HepG2 (cell line): Measurements from ENCODE around the gene CRYZ. TPM values are rescaled to one million over a fixed set of nuclear protein-coding genes. Genes with fewer than 3 reads are reported as not detected.

Experiments
- ATAC-seq: fragments of 200-7000 bp; cut with Tn5 transposase; 3 replicates; pipeline ENCODE4 v1.9.1; 2020; ENCODE audit warnings: mild to moderate bottlenecking, moderate library complexity
- BruUV-seq: library from RNA; stranded (reverse); fragments of 400-500 nt; replicated peaks from 2 replicates; lab custom pipeline; 2021; lab: Mats Ljungman, UMichigan
- CTCF ChIA-PET: fragments of 300-600 bp; formaldehyde crosslinking; extraction: SDS; loops from one replicate; lab custom pipeline; 2021; ENCODE audit warnings: low total read pairs, inconsistent platforms, low intra/inter-chr PET ratio; lab: Yijun Ruan, JAX
- POLR2A ChIA-PET: fragments of 350-600 bp; sonication (Branson Sonifier 250); formaldehyde crosslinking; loops from one replicate; lab custom pipeline; 2020; ENCODE audit warnings: antibody characterized with exemption, inconsistent platforms; lab: Yijun Ruan, JAX
- DNase-seq: peaks from one replicate; pipeline ENCODE4 v3.0.0-alpha.2; 2015; ENCODE audit warnings: low spot score
- FAIRE-seq: peaks from 3 replicates; lab custom pipeline; 2011; peaks lifted over from hg19 to GRCh38; lab: Jason Lieb, UNC
- H2AFZ ChIP-seq: one replicate; pipeline ENCODE4 v1.6.1; 2011; ENCODE audit warnings: low read length, inconsistent platforms
- H3K27ac ChIP-seq: fragments of 300-600 bp; 3 replicates; pipeline ENCODE4 v1.8.0; 2011; ENCODE audit warnings: mixed run types, mild to moderate bottlenecking, mixed read lengths, low read length, inconsistent platforms; ENCODE audit not compliant: insufficient read depth; ENCODE audit errors: extremely low read length
- H3K27me3 ChIP-seq, 2 experiments: fragments of 200-600 bp in 1 of 2; 2 replicates in 1 of 2; 3 replicates in 1 of 2; pipeline versions ENCODE4 v1.6.0 to v1.8.0; 2011; ENCODE audit warnings: low read length in 2 of 2, mild to moderate bottlenecking in 2 of 2, moderate library complexity in 2 of 2, inconsistent platforms in 1 of 2; ENCODE audit not compliant: insufficient read depth in 2 of 2, control insufficient read depth in 1 of 2
- H3K36me3 ChIP-seq, 2 experiments: fragments of 200-600 bp in 1 of 2; replicated peaks in 1 of 2; 2 replicates in 1 of 2; 3 replicates in 1 of 2; pipeline versions ENCODE4 v1.5.1 to v1.8.0; 2011; ENCODE audit warnings: low read length in 2 of 2, inconsistent platforms in 1 of 2; ENCODE audit not compliant: insufficient read depth in 2 of 2, control insufficient read depth in 1 of 2
- H3K4me1 ChIP-seq: 2 replicates; pipeline ENCODE4 v1.5.1; 2012; ENCODE audit warnings: low read length, inconsistent platforms; ENCODE audit not compliant: insufficient read depth
- H3K4me2 ChIP-seq: 2 replicates; pipeline ENCODE4 v1.6.0; 2011; ENCODE audit warnings: low read depth, low read length, inconsistent platforms
- H3K4me3 ChIP-seq, 3 experiments: fragments of 200-600 bp in 1 of 3; sonication (generic), shearing (Covaris generic) in 1 of 3; replicated peaks in 1 of 3; 2 replicates each; pipeline ENCODE4 v1.5.1; 2011 to 2016; ENCODE audit warnings: low read length in 3 of 3, inconsistent platforms in 2 of 3, low read depth in 2 of 3, mild to moderate bottlenecking in 2 of 3, control low read depth in 1 of 3, mixed read lengths in 1 of 3; ENCODE audit not compliant: insufficient read depth in 1 of 3
- H3K79me2 ChIP-seq: one replicate; pipeline ENCODE4 v1.6.1; 2011; ENCODE audit warnings: low read length, inconsistent platforms; ENCODE audit not compliant: insufficient read depth
- H3K9ac ChIP-seq: 2 replicates; pipeline ENCODE4 v1.6.0; 2011; ENCODE audit warnings: mild to moderate bottlenecking, low read depth, low read length, inconsistent platforms; ENCODE audit not compliant: insufficient read depth
- H3K9me3 ChIP-seq: 2 replicates; pipeline ENCODE4 v1.5.1; 2012; ENCODE audit warnings: mild to moderate bottlenecking, low read length
- H4K20me1 ChIP-seq: 2 replicates; pipeline ENCODE4 v1.6.0; 2011; ENCODE audit warnings: inconsistent platforms, mild to moderate bottlenecking, low read length, moderate library complexity; ENCODE audit not compliant: insufficient read depth
- CCDC6 ChIP-seq: sonication (generic); formaldehyde crosslinking; IDR thresholded peaks from 2 replicates; pipeline ENCODE4 v1.8.1; 2022; ENCODE audit warnings: mild to moderate bottlenecking, missing genetic modification reagents, moderate library complexity
- ELF3 ChIP-seq: IDR thresholded peaks from 2 replicates; pipeline ENCODE4 v1.6.1; 2016; ENCODE audit warnings: missing genetic modification reagents, missing compliant biosample characterization
- IKZF5 ChIP-seq: IDR thresholded peaks from 2 replicates; pipeline ENCODE4 v1.6.1; 2018; ENCODE audit warnings: missing genetic modification reagents, mild to moderate bottlenecking, missing compliant biosample characterization
- JUN ChIP-seq: sonication (generic); formaldehyde crosslinking; IDR thresholded peaks from 2 replicates; pipeline ENCODE4 v1.4.0; 2020; ENCODE audit warnings: mild to moderate bottlenecking, missing genetic modification reagents
- MIER2 ChIP-seq: IDR thresholded peaks from 2 replicates; pipeline ENCODE4 v1.6.1; 2016; ENCODE audit warnings: missing biosample characterization, missing genetic modification reagents
- TCF12 ChIP-seq, 2 experiments: fragments of 450-650 bp in 1 of 2; sonication (generic) in 1 of 2; formaldehyde crosslinking in 1 of 2; IDR thresholded peaks; 2 replicates each; pipeline versions ENCODE4 v1.6.1 to v1.8.0; 2017 to 2022; ENCODE audit warnings: antibody characterized with exemption in 1 of 2, mild to moderate bottlenecking in 1 of 2, missing genetic modification reagents in 1 of 2, moderate library complexity in 1 of 2
- ZNF275 ChIP-seq: sonication (generic); formaldehyde crosslinking; IDR thresholded peaks from 2 replicates; pipeline ENCODE4 v1.8.0; 2022; ENCODE audit warnings: missing genetic modification reagents, mild to moderate bottlenecking, inconsistent platforms, borderline replicate concordance
- ZNF333 ChIP-seq: sonication (generic); formaldehyde crosslinking; IDR thresholded peaks from 2 replicates; pipeline ENCODE4 v1.4.0; 2020; ENCODE audit warnings: mild to moderate bottlenecking, missing genetic modification reagents, borderline replicate concordance
- ZNF34 ChIP-seq: sonication (generic); formaldehyde crosslinking; IDR thresholded peaks from 2 replicates; pipeline ENCODE4 v1.4.0; 2020; ENCODE audit warnings: mild to moderate bottlenecking, missing genetic modification reagents, borderline replicate concordance
- ZNF343 ChIP-seq: sonication (generic); formaldehyde crosslinking; IDR thresholded peaks from 2 replicates; pipeline ENCODE4 v1.4.0; 2020; ENCODE audit warnings: mild to moderate bottlenecking, missing genetic modification reagents
- ZNF367 ChIP-seq: sonication (generic); formaldehyde crosslinking; IDR thresholded peaks from 2 replicates; pipeline ENCODE4 v1.4.0; 2020; ENCODE audit warnings: missing genetic modification reagents, borderline replicate concordance
- WGBS: methylation state at CpG from one replicate; pipeline ENCODE4 v1.1.6; 2017; ENCODE audit warnings: low lambda C conversion rate; 5-methylcytosine and 5-hydroxymethylcytosine counted together
- in situ Hi-C: cut with HindIII; loops from 2 replicates; pipeline ENCODE4 v1.10.0; 2017; ENCODE audit warnings: low pct_unique_long_range_greater_than_20kb; ENCODE audit not compliant: extremely low pct_ligation_motif_present
- intact Hi-C: fragments of 100-400 bp; cut with micrococcal nuclease; formaldehyde crosslinking; loops from one replicate; pipeline ENCODE4 v1.10.0; 2022; ENCODE audit not compliant: unreplicated experiment
- polyA plus RNA-seq, 8 experiments: library from polyadenylated mRNA; depleted of rRNA in 3 of 8; stranded (reverse) in 7 of 8; unstranded in 1 of 8; fragments of >200 nt; fragmentation: Illumina TruSeq in 4 of 8; extraction: Trizol in 4 of 8; gene quantifications; 2 replicates each; pipeline versions ENCODE4 v1.2.1 to v1.2.3, GENCODE V29; 2011 to 2016; ENCODE audit warnings: low read depth in 4 of 8, missing spikeins in 1 of 8, mixed read lengths in 1 of 8; ENCODE audit not compliant: insufficient read depth in 1 of 8
- total RNA-seq, 5 experiments: library from RNA; depleted of rRNA; stranded (reverse); fragments of >200 nt; fragmentation: Illumina TruSeq; extraction: Trizol; gene quantifications; 2 replicates each; pipeline ENCODE4 v1.2.3, GENCODE V29; 2016; ENCODE audit warnings: low read depth in 1 of 5

Gene CRYZ
- total and polyA plus RNA-seq, 2 of the 13 experiments (the other 11 are each of a cell fraction or from before 2014, with no cell fraction given): 115 to 211 TPM

GRCh38 chr1:74693473-74693872, 39.4 kb downstream of the CRYZ start:
- in situ Hi-C loops: loop anchor here (25.0 kb wide), 1 partner anchor 856 kb away; no protein-coding TSS in a partner anchor
- H3K9ac ChIP-seq: no peak overlapping the region
- H2AFZ ChIP-seq: no peak overlapping the region
- peaks cover 8% of the 10 kb centered on the region for H3K4me1 ChIP-seq
- ChIA-PET POLR2A (no interaction called here), CTCF (no interaction called here)
- H3K4me3 ChIP-seq: no peak overlapping the region
- no peaks in the 10 kb centered on the region for H3K9me3 ChIP-seq
- no peaks in the 10 kb centered on the region for H3K36me3 ChIP-seq
- no TSS peak for BruUV-seq
- WGBS: 56% methylated on average over 2 of the region's 2 CpGs
- intact Hi-C loops: loop anchor here (5.0 kb wide), 1 partner anchor 696 kb away; no protein-coding TSS in a partner anchor
- H3K79me2 ChIP-seq: no peaks in the 10 kb centered on the region
- no peak for TF ChIP-seq IKZF5 (CRISPR knock-in tag)
- no peak for TF ChIP-seq TCF12 (IDR thresholded peaks at IDR 0.05)
- no peak for TF ChIP-seq TCF12 (CRISPR knock-in tag; IDR thresholded peaks at IDR 0.05)
- no peak for TF ChIP-seq ZNF275
- TF ChIP-seq JUN (CRISPR knock-in tag): no peak
- no peak for TF ChIP-seq MIER2 (CRISPR knock-in tag)
- TF ChIP-seq ZNF34 (CRISPR knock-in tag): no peak
- no peak for TF ChIP-seq ZNF367 (CRISPR knock-in tag)
- no peak for TF ChIP-seq ZNF343 (CRISPR knock-in tag)
- TF ChIP-seq ZNF333 (CRISPR knock-in tag): no peak
- no peak for TF ChIP-seq CCDC6
- no peak for TF ChIP-seq ELF3 (CRISPR knock-in tag)
- H3K27ac ChIP-seq: no peak overlapping the region
- no peak for ATAC-seq
- no peaks in the 10 kb centered on the region for H4K20me1 ChIP-seq
- H3K27me3 ChIP-seq: no peaks in the 10 kb centered on the region
- no peak overlapping the region for H3K4me2 ChIP-seq
- no peak for FAIRE-seq
- DNase-seq: peak; percentile 14
